Esophagus squamous epithelium (tissue), 4 donors: ENCODE results near the gene ZNF440.

Experiments
- CTCF ChIP-seq, 6 experiments: fragments of 450-650 bp in 4 of 6; fragments of 200-600 bp in 2 of 6; sonication (generic) in 2 of 6; IDR thresholded peaks; one replicate each; pipeline ENCODE4 v1.5.1; 2016 to 2019; ENCODE audit warnings: antibody characterized with exemption in 6 of 6, mild to moderate bottlenecking in 4 of 6, moderate library complexity in 4 of 6
- POLR2A ChIP-seq, 4 donors: fragments of 450-650 bp; IDR thresholded peaks; one replicate each; pipeline ENCODE4 v1.6.1; 2017; ENCODE audit warnings: antibody characterized with exemption in 4 of 4, mild to moderate bottlenecking in 4 of 4, moderate library complexity in 3 of 4

- no peak for TF ChIP-seq CTCF (IDR thresholded peaks at IDR 0.05)
- TF ChIP-seq POLR2A (IDR thresholded peaks at IDR 0.05), result no peak
These were observed 46.4 kb upstream of the ZNF440 start for GRCh38 chr19:11767633-11768133.
